Panc1 (cell line): ENCODE data around the gene CHCHD3. TPM values are rescaled to one million over a fixed set of nuclear protein-coding genes. Genes with fewer than 3 reads are reported as not detected.

Experiments
- ATAC-seq: fragments of 200-7000 bp; cut with Tn5 transposase; 2 replicates; pipeline ENCODE4 v1.9.1; 2020; ENCODE audit warnings: mild to moderate bottlenecking, moderate library complexity
- BruUV-seq: library from RNA; stranded (reverse); fragments of 400-500 nt; replicated peaks from 2 replicates; lab custom pipeline; 2021; lab: Mats Ljungman, UMichigan
- CTCF ChIA-PET: fragments of 300-600 bp; sonication (Branson Sonifier 250); formaldehyde crosslinking; loops from one replicate; lab custom pipeline; 2022; ENCODE audit warnings: antibody characterized with exemption; lab: Charles Lee
- POLR2A ChIA-PET: fragments of 300-600 bp; sonication (Branson Sonifier 250); formaldehyde crosslinking; loops from one replicate; lab custom pipeline; 2022; ENCODE audit warnings: antibody characterized with exemption; lab: Charles Lee
- DNase-seq: peaks from one replicate; pipeline ENCODE4 v3.0.0-alpha.2; 2010; ENCODE audit warnings: low read depth, low spot score
- H3K27ac ChIP-seq: 2 replicates; pipeline ENCODE4 v1.5.1; 2011; ENCODE audit warnings: mild to moderate bottlenecking, low read length, inconsistent platforms
- H3K27me3 ChIP-seq: fragments of 200-500 bp; sonication (Bioruptor generic); 2 replicates; pipeline ENCODE4 v1.6.0; 2014; ENCODE audit warnings: low read length, inconsistent platforms; ENCODE audit not compliant: control insufficient read depth, insufficient read depth
- H3K36me3 ChIP-seq: fragments of 200-500 bp; sonication (Bioruptor generic); 2 replicates; pipeline ENCODE4 v1.5.1; 2014; ENCODE audit warnings: inconsistent platforms, mild to moderate bottlenecking, low read length, moderate library complexity; ENCODE audit not compliant: control insufficient read depth, insufficient read depth
- H3K4me1 ChIP-seq: 2 replicates; pipeline ENCODE4 v1.5.1; 2011; ENCODE audit warnings: inconsistent platforms, mild to moderate bottlenecking, low read length, moderate library complexity; ENCODE audit not compliant: control insufficient read depth, insufficient read depth
- H3K4me3 ChIP-seq, 2 experiments: 2 replicates each; pipeline ENCODE4 v1.5.1; 2011 to 2012; ENCODE audit warnings: low read depth in 2 of 2, low read length in 2 of 2, mild to moderate bottlenecking in 2 of 2, inconsistent platforms in 1 of 2, moderate library complexity in 1 of 2
- H3K9me3 ChIP-seq: fragments of 200-500 bp; sonication (Bioruptor generic); 2 replicates; pipeline ENCODE4 v1.5.1; 2014; ENCODE audit warnings: low read depth, mild to moderate bottlenecking, inconsistent platforms, low read length, moderate library complexity; ENCODE audit not compliant: control insufficient read depth, insufficient read depth
- CTCF ChIP-seq: fragments of 450-650 bp; IDR thresholded peaks from 2 replicates; pipeline ENCODE4 v1.5.1; 2017; ENCODE audit warnings: mild to moderate bottlenecking
- POLR2AphosphoS5 ChIP-seq: IDR thresholded peaks from 2 replicates; pipeline ENCODE4 v1.6.1; 2012; ENCODE audit warnings: mild to moderate bottlenecking, low read depth, low read length, moderate library complexity
- REST ChIP-seq, 2 experiments: IDR thresholded peaks; 2 replicates each; pipeline ENCODE4 v1.6.1; 2011 to 2012; ENCODE audit warnings: low read depth in 2 of 2, control low read depth in 1 of 2, low read length in 1 of 2, mild to moderate bottlenecking in 1 of 2, moderate library complexity in 1 of 2; ENCODE audit not compliant: insufficient read depth in 1 of 2
- SIN3A ChIP-seq: IDR thresholded peaks from 2 replicates; pipeline ENCODE4 v1.6.1; 2012; ENCODE audit warnings: low read depth, mild to moderate bottlenecking, low read length, moderate library complexity, borderline replicate concordance; ENCODE audit not compliant: insufficient read depth
- TCF7L2 ChIP-seq: IDR thresholded peaks from 2 replicates; pipeline ENCODE4 v1.6.1; 2011; ENCODE audit warnings: mild to moderate bottlenecking, low read depth, low read length, inconsistent platforms
- in situ Hi-C: cut with HindIII; loops from 2 replicates; pipeline ENCODE4 v1.10.0; 2016; ENCODE audit warnings: low sequenced_read_pairs, low pct_unique_long_range_greater_than_20kb
- intact Hi-C: fragments of 100-400 bp; cut with micrococcal nuclease; formaldehyde crosslinking; loops from one replicate; pipeline ENCODE4 v1.10.0; 2022; ENCODE audit not compliant: unreplicated experiment
- total RNA-seq: library from RNA; stranded (reverse); gene quantifications from one replicate; pipeline ENCODE4 v1.2.1, GENCODE V29; 2021; ENCODE audit not compliant: unreplicated experiment

Gene CHCHD3
- total RNA-seq, 1 experiment from 2014 or later: 109 TPM

GRCh38 chr7:132879579-132879978 lies 202.3 kb downstream of the CHCHD3 start:
- Histone ChIP-seq H3K4me3 (no peak overlapping the region), H3K36me3 (no peaks in the 10 kb centered on the region), H3K27me3 (no peaks in the 10 kb centered on the region), H3K27ac (no peak overlapping the region), H3K4me1 (no peaks in the 10 kb centered on the region), H3K9me3 (no peaks in the 10 kb centered on the region)
- DNase-seq (no peak), ATAC-seq (no peak)
- in situ Hi-C loops: no loop called here
- intact Hi-C loops: no loop called here
- no peak for TF ChIP-seq CTCF
- no peak for TF ChIP-seq TCF7L2
- no peak for TF ChIP-seq POLR2AphosphoS5
- TF ChIP-seq SIN3A: no peak
- no peak for TF ChIP-seq REST (IDR thresholded peaks at IDR 0.05; ENCODE audit: insufficient read depth in 1 of 2, low read depth in 2 of 2, low read length in 1 of 2)
- CTCF ChIA-PET: no interaction called here
- POLR2A ChIA-PET: interaction anchor here (0.7 kb wide), 1 partner anchor 862 kb away, joined by 15 read pairs; no protein-coding TSS in a partner anchor
- BruUV-seq: no TSS peak

GRCh38 chr7:132878204-132878919 lies 203.5 kb downstream of the CHCHD3 start:
- H3K4me1 ChIP-seq: no peaks in the 10 kb centered on the region
- POLR2A ChIA-PET: no interaction called here
- H3K4me3 ChIP-seq: no peak overlapping the region
- intact Hi-C loops (no loop called here), in situ Hi-C loops (no loop called here)
- H3K36me3 ChIP-seq: no peaks in the 10 kb centered on the region
- TF ChIP-seq TCF7L2 (no peak), POLR2AphosphoS5 (no peak), CTCF (no peak), REST (IDR thresholded peaks at IDR 0.05; ENCODE audit: insufficient read depth in 1 of 2, low read depth in 2 of 2, low read length in 1 of 2) (no peak), SIN3A (no peak)
- H3K27me3 ChIP-seq: no peaks in the 10 kb centered on the region
- no peak for ATAC-seq
- H3K9me3 ChIP-seq: no peaks in the 10 kb centered on the region
- BruUV-seq: no TSS peak
- CTCF ChIA-PET: no interaction called here
- H3K27ac ChIP-seq: no peak overlapping the region
- no peak for DNase-seq
